ENCODE data around the gene SENP2. TPM values are rescaled to one million over a fixed set of nuclear protein-coding genes. Genes with fewer than 3 reads are reported as not detected.
A peak's percentile ranks its signal among the peaks of the same experiment; 100 is the strongest.
"Not testable (repeated sequence)": the region's sequence is repeated elsewhere in the genome, so short reads cannot be mapped to it uniquely, and the experiment has no call there.

The SENP2 gene
- total RNA-seq, 1 donor from 2014 or later: 25.1 TPM

DNA sequence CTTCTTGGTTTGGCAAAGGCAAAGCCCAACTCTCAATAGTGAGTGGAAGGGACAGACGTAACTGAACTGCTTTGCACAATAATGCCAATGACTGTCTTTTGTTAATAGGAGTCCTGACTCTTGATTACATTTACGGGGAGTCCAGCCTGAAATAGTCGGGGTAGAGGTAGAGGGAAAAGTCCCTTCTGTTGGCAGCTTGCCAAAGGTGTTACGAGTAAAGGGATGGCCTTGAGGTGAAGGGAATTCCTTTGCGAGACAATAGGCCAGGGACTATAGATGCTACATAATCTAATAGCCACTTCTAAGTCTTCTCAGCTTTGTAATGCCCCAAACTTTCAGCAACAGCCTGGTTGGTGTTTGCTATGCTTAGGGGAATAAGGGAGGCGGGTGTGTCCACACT lies 2.2 kb upstream of the SENP2 start:
- intact Hi-C loops (cut with micrococcal nuclease): no loop called here
- DNase-seq: no peak
- ATAC-seq: no peak

DNA sequence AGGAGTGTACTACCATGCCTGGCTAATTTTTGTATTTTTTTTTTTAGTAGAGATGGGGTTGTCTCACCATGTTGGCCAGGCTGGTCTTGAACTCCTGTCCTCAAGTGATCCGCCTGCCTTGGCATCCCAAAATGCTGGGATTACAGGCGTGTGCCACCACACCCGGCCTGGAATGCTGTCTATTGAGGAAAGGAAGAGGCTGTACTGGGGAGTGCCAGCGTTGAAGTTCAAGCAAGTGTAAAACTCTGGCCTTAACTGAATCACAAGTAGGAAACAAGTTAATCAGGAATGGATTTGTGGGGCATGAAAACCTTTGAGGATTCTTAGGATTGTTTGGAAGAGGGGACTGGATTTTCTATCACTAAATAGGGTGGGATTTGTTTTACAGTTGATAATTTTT lies 1.4 kb upstream of the SENP2 start:
- DNase-seq: no peak
- intact Hi-C loops (cut with micrococcal nuclease): no loop called here
- no peak for ATAC-seq

DNA sequence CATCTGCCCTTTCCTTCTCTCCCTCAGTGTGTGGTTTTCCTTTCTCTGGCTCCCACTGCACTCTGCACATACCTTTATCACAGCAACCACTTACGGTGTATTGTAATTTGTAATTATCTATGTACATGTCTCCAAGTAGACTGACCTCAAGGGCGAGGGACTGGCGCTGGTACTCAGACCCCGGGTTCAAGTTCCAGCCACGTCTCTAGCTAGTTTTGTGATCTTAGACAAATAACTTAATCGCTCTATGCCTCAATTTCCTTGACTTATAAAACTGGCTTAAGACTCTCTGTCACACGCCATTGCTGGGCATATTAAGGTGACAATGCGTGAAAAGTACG lies 607 bp upstream of the SENP2 start:
- DNase-seq: no peak
- ATAC-seq: no peak
- intact Hi-C loops (cut with micrococcal nuclease): no loop called here

DNA sequence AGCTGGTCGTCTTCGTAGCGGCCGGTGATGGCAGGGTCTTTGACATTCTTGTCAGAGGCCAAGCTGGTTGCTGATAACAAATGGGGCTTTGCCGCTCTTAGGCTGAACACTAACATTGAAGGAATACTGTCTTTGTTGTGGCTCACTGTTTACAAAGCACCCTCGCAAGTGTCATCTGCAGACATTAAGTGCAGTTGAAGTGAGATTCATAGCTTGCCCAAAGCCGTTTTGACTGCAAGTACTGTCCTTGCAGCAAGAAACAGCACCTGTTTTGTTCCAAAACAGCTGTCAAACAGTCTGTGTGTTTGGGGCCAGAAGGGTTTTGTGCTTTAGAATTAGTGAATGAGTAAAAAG lies 568 bp downstream of the SENP2 start:
- ATAC-seq (no peak), DNase-seq (no peak)
- intact Hi-C loops (cut with micrococcal nuclease): no loop called here

DNA sequence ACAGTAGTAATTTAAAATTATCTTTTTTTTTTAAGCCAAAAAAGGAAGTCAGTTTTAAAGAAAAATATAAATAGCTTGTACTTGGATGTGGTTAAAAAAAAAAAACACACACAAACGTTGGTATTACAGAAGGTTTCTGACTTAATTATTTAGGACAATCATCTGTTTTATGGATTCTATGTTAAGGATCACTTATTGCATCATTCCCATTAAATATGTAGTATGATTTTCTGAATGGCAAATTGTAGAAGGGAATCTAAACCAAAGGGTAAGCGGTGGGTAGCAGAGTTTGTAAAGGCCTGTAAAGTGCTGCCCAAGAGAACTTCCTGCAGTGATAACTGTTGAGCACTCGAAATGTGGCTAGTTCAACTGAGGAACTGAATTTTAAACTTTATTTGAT lies 8.0 kb downstream of the SENP2 start:
- intact Hi-C loops (cut with micrococcal nuclease): no loop called here
- ATAC-seq: no peak
- no peak for DNase-seq

DNA sequence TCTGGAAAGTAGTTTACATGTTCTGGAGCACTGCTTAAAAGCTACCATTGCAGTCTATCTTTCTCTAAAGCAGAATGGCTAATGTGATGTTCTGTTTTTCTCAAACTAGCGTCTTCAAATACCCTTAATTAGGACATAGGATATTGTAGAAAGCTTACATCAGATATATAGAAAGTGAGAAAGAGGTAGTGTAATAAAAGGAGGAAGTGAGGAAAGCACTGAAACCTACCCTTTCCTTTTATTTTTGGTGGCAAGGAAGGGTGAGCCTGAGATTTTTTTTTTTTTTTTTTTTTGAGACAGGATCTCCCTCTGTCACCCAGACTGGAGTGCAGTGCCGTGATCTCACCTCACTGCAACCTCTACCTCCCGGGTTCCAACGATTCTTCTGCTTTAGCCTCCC lies 9.4 kb downstream of the SENP2 start:
- ATAC-seq: no peak
- DNase-seq: no peak
- intact Hi-C loops (cut with micrococcal nuclease): no loop called here

DNA sequence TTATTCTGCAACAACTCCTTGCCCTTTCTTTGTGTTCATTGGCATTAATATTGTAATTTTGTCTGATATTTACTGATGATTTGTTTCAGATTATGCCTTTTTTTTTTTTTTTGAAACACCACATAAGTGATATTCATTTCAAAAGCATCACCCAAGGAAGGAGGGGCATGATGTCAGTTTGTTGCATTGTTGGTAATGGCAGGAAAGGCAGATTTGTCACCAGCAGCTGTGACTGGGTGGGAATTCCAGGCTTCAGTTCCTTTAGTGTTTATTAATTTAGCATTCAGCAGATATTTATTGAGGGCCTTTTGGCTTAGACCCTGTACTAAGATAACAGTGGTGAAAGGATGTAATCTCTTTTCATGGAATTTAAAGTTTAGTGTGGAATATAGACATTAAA lies 19.5 kb downstream of the SENP2 start:
- ATAC-seq (no peak), DNase-seq (no peak)
- intact Hi-C loops (cut with micrococcal nuclease): no loop called here

DNA sequence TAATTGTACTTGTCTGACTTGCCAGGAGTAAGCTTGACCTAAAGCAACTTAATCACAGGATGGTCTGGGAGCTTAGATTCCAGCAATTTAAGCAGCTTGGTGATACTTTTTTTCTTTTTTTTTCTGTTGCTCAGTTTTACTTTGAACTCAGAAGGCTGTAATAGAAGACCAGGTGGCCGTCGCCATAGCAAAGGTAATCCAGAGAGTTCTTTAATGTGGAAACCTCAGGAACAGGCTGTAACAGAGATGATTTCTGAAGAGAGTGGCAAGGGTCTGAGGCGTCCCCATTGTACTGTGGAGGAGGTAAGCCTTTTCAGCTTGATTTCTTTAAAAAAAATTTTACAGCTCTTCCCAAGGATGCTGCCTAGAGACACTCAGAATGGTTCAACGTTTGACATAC lies 20.1 kb downstream of the SENP2 start:
- intact Hi-C loops (cut with micrococcal nuclease): no loop called here
- DNase-seq (no peak), ATAC-seq (no peak)

DNA sequence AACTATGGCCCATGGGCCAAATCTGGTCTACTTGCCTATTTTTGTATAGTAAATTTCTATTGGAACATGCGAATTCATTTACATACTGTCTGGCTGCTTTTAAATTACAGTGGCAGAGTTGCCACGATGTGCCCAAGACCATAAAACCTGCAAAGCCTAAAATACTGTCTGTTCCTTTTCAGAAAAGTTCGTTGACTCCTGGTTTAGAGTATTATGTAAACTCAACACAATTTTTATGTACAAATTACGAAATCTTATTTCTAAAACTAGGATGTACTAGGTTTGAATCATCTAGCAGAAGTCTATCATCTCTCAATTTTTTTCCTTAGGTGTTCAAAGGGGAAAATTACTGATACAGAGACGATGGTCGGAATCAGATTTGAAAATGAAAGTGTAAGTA lies 26.9 kb downstream of the SENP2 start:
- ATAC-seq (no peak), DNase-seq (no peak)

DNA sequence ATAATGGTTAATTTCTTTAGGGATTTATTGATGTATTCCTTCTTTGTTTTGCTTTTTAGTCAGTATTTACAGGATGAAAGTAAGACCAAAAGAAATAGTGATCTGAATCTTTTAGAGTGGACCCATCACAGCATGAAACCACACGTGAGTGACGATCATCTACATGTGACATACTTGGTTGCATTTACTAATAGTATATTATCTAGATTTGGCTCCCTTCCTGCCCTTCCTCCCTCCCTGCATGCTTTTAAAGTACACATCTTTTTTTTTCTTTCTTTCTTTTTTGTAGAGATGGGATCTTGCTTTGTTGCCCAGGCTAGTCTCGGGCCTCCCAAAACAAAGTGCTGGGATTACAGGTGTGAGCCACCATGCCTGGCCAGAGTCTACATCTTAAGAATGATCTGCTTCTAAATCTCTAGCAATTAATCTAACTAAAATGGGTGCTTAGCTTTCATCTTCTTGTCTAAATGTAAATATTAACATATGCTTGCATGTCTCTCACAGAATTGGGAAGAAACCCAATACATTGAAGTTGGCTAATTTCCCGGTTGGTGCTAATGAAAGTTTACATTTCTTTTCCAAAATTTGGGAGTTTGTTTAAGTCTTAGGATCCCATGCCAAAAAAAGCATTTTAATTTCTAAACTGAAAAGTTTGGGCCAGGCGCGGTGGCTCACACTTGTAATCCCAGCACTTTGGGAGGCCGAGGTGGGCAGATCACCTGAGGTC lies 38.0 kb downstream of the SENP2 start:
- no peak for ATAC-seq
- intact Hi-C loops (cut with micrococcal nuclease): no loop called here

More for the DNA sequence above, 26.9 kb downstream of the SENP2 start:
- intact Hi-C loops (cut with micrococcal nuclease): no loop called here

DNA sequence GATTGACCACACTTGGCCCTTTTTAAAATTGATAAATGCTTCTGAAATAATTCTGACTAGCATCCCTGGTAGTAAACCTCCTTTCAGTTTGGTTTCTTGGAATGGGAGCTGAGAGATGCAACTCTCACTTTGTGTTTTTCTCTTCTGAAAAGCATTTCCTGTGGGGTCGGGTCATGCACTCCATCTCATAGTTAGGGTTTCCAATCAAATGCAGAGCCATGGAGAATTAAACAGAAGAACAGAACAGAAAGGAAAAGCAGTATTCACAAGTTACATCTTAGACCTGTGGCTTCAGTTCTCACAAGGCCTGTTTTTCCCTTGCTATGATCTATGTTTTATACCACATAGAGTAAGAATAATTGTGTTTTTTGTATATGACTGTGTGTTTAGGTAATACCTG lies 39.7 kb downstream of the SENP2 start:
- intact Hi-C loops (cut with micrococcal nuclease): no loop called here
- ATAC-seq (no peak), DNase-seq (no peak)

More for the DNA sequence above, 38.0 kb downstream of the SENP2 start:
- DNase-seq: no peak

DNA sequence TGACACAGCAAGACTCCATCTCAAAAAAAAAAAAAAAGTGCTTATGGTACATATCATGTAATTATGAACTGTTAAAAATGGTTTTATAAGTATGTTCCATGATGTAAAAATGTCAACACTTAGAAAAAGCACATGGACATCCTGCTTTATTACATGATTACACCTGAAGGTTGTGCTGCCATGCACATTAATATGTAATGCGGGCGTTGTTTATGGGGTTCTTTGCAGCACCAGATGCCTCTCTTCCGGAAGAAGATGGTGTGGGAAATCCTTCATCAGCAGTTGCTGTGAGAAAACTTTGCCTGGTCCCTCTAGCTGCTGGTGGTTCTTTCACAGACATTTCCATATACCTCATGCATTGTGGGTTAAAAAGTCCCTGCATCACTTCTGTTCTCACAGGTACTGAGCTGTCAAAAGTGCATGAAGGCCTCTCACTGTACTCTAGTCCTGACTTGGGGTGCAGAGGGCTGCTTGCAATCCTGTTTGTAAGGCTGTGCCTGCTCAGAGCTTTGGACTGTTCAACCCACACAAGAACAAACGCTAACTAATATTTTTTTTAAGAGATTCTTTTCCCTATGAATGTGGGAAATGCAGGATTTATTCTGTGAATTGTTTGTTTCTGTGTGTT lies 43.6 kb downstream of the SENP2 start:
- no peak for DNase-seq
- ATAC-seq: no peak
- intact Hi-C loops (cut with micrococcal nuclease): no loop called here

DNA sequence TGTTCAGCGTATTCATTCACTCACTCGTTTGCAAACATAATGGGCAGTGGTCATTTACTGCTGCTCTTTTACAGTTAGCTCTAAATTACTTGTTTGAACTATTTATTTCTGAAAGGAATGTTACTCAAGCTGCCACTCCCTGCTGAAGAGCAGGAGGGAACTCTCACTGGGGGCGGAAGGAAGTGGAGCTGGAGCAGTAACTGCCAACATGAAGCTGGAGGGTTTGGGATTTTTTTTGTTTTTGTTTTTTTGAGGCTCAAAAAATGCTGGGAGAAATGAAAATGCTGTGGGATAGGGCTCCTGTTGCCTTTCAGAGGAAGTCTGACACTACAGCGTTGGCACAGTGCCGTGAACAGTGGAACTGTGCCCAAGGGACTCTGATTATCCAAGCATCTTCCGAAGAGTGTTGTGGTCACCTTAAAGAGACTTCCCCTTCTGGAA lies 44.1 kb downstream of the SENP2 start:
- DNase-seq (peak; percentile 82), ATAC-seq (peak; percentile 75)
- intact Hi-C loops (cut with micrococcal nuclease): no loop called here

DNA sequence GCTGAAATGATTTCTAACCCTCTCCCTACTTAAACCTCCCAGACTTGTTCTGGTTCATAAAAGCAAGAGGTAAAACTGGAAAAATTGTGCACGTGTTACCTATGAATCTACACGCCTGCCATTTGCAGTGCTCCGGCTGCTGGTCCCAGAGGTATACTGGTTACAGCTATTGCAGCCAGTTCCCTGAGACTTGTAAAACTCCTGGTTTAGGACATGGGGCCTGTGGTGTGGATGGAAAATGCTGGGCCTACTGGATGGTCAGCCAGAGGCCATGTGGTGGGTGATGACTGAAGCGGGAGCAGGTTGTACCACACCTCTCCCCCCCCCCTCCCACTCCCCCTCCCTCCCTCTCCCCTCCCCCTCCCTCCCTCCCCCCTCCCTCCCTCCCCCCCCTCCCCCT lies 45.0 kb downstream of the SENP2 start:
- DNase-seq: no peak
- intact Hi-C loops (cut with micrococcal nuclease): no loop called here
- ATAC-seq: peak; percentile 58

DNA sequence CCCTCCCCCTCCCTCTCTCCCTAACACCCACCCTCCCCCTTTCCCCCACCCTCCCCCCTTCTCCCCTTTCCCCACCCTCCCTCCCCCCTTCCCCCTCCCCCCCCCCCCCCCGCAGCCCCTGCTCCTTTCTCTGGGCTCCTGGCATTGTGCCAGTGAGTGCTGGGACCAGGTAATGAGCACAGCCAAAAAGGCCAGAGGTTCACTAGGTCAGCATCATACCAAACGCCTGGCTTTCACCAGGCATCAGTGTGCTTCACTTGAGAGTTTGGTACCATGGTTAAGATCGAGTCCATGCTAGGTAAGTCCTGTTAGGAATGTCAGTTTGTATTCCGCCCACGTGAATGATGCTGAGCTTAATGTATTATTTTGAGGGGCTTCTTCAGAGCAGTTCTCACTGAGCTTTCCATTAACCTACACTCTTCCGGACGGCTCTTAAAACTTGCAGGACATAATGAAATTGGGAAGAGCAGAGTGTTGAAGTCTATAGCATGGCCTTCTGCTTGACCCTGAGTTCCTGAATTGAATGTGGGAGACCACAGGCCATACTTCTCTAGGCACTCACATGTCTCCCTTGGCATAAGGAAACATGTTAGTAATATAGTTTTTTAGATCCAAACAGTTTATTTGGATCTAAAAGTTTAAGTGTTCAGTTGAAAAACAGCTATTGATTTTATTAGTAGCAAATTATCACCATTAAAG lies 45.6 kb downstream of the SENP2 start:
- intact Hi-C loops (cut with micrococcal nuclease): no loop called here
- ATAC-seq (no peak), DNase-seq (no peak)

DNA sequence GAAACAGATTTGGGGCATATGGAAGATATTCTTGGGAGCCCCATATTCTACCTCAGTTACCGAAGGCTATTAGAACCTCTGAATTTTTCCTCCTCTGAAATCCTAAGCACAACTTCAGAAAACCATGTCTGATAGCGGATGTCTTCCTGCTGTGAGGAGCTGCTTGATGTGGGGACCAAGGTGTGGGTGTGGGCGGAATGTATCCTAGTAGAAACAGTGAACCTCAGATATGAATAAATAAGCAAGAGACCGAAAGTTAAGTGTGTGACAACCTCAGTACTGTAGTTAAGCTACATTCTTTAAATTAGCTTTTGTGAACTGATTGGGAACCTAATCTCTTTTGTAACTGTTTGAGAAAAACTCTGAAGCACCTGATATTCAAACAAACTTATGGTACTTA lies 46.9 kb downstream of the SENP2 start:
- intact Hi-C loops (cut with micrococcal nuclease): no loop called here
- ATAC-seq: no peak
- DNase-seq: no peak

DNA sequence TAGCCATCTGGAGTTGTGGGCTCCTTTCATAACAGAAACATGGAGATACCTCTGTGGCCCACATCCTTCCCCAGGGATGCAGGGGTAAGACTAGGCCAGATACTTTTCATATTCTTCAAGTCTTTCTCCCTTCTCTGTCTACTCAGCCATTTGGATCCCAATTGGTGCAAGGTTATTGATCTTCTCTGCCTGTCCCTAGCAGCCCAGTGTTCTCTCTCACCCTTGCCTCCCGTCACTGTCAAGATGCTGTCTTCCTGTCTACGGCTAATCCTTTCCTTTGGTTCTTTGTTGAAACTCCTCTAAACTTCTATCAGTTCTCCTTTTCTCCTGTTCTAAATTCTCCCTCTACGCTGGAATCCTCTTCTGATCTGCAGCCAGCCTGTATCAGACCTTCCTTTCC lies 51.3 kb downstream of the SENP2 start:
- intact Hi-C loops (cut with micrococcal nuclease): no loop called here
- ATAC-seq (no peak), DNase-seq (no peak)

DNA sequence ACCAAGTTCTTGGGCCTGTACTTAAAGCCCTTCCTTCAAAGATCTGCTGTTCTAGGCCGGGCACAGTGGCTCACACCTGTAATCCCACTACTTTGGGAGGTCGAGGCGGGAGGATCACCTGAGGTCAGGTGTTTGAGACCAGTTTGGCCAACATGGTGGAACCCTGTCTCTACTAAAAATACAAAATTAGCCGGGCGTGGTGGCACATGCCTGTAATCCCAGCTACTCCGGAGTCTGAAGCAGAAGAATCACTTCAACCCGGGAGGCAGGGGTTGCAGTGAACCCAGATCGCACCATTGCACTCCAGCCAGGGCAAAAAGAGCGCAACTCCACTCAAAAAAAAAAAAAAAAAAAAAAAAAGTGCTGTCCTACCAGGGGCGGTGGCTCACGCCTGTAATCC lies 52.6 kb downstream of the SENP2 start:
- ATAC-seq; DNase-seq; intact Hi-C loops (cut with micrococcal nuclease): not testable (repeated sequence)

DNA sequence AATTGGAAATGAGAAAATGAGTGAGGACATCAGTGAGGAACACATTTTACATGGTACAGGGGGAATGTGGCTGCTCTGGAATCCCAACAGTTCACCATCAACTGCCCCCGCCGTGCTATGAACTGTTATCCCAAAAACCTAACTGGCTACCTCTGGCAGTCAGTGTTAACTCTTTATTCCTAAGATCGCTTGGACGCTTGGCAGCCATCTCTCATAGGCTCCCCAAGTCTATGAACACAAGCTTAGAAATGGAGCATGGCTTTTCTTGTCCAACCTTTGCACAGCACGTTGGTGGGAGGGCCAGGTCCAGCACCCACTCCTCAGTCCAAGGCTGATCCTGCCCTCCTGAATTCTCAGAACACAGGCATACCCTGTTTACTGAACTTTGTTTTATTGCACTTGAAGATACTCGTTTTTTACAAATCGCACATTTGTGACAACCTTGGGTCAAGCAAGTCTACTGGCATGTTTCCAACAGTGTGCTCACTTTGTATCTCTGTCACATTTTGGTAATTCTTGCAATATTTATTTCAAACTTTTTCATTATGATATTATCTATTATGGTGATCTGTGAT lies 53.6 kb downstream of the SENP2 start:
- DNase-seq: no peak
- intact Hi-C loops (cut with micrococcal nuclease): no loop called here
- ATAC-seq: no peak

DNA sequence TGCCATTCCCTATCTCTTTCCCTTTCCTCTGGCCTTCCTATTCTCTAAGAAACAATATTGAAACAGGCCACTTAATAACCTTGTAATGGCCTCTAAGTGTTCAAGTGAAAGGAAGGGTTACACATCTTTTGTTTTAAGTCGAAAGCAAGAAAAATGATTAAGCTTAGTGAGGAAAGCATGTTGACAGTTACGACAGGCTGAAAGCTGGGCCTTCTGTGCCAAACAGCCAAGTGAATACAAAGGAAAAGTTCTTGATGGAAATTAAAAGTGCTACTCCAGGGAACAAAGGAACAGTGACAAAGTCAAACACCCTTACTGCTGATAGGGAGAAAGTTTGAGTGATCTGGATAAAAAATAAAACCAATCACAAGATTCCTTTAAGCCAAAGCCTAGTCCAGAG lies 54.2 kb downstream of the SENP2 start:
- intact Hi-C loops (cut with micrococcal nuclease): no loop called here
- DNase-seq: no peak
- ATAC-seq: no peak

Measured in left ventricle myocardium superior (tissue), 1 donor.